Endothelial cell of umbilical vein (primary cell): Measurements from ENCODE around the gene S100P. TPM values are rescaled to one million over a fixed set of nuclear protein-coding genes. Genes with fewer than 3 reads are reported as not detected.
"Not testable (repeated sequence)": the region's sequence is repeated elsewhere in the genome, so short reads cannot be mapped to it uniquely, and the experiment has no call there.

Source experiments
- BruUV-seq: library from RNA; stranded (reverse); fragments of 400-500 nt; replicated peaks from 2 replicates; lab custom pipeline; 2021; lab: Mats Ljungman, UMichigan
- CTCF ChIA-PET: fragments of 300-600, 350-600 bp; sonication (Branson Sonifier 250); formaldehyde crosslinking; loops from one replicate; lab custom pipeline; 2021; ENCODE audit warnings: antibody characterized with exemption, inconsistent platforms; lab: Charles Lee
- POLR2A ChIA-PET: fragments of 300-600, 350-600 bp; sonication (Branson Sonifier 250); formaldehyde crosslinking; loops from one replicate; lab custom pipeline; 2021; ENCODE audit warnings: antibody characterized with exemption, inconsistent platforms; lab: Charles Lee
- DNase-seq: peaks from one replicate; pipeline ENCODE4 v3.0.0-alpha.2; 2011; ENCODE audit warnings: low read depth, low spot score
- FAIRE-seq: peaks from 2 replicates; lab custom pipeline; 2011; peaks lifted over from hg19 to GRCh38; lab: Jason Lieb, UNC
- H2AFZ ChIP-seq: 2 replicates; pipeline ENCODE4 v1.6.0; 2012; ENCODE audit warnings: low read depth, low read length, control low read depth, inconsistent platforms
- H3K27ac ChIP-seq: 2 replicates; pipeline ENCODE4 v1.5.1; 2011; ENCODE audit warnings: low read depth, mild to moderate bottlenecking, control low read depth, low read length, moderate library complexity; ENCODE audit not compliant: insufficient read depth
- H3K27me3 ChIP-seq, 2 experiments: 2 replicates each; pipeline versions ENCODE4 v1.6.0 to v1.6.1; 2011; ENCODE audit warnings: low read length in 2 of 2, mixed read lengths in 1 of 2; ENCODE audit not compliant: control insufficient read depth in 2 of 2, insufficient read depth in 2 of 2
- H3K36me3 ChIP-seq, 2 experiments: 2 replicates in 1 of 2; 3 replicates in 1 of 2; pipeline ENCODE4 v1.5.1; 2011; ENCODE audit warnings: low read length in 2 of 2, mild to moderate bottlenecking in 1 of 2, moderate library complexity in 1 of 2; ENCODE audit not compliant: control insufficient read depth in 2 of 2, insufficient read depth in 2 of 2; ENCODE audit errors: extremely low read depth in 1 of 2
- H3K4me1 ChIP-seq: 3 replicates; pipeline ENCODE4 v1.5.1; 2011; ENCODE audit warnings: mild to moderate bottlenecking, low read length; ENCODE audit not compliant: control insufficient read depth, insufficient read depth; ENCODE audit errors: extremely low read depth
- H3K4me2 ChIP-seq: 2 replicates; pipeline ENCODE4 v1.6.1; 2011; ENCODE audit warnings: low read length, control low read depth, mixed read lengths; ENCODE audit not compliant: insufficient read depth
- H3K4me3 ChIP-seq, 3 experiments: fragments of 200-600 bp in 1 of 3; sonication (generic), shearing (Covaris generic) in 1 of 3; replicated peaks in 1 of 3; 2 replicates each; pipeline ENCODE4 v1.5.1; 2011 to 2016; ENCODE audit warnings: control low read depth in 3 of 3, low read length in 3 of 3, mild to moderate bottlenecking in 2 of 3, inconsistent platforms in 1 of 3, low read depth in 1 of 3, moderate library complexity in 1 of 3; ENCODE audit not compliant: insufficient read depth in 1 of 3
- H3K79me2 ChIP-seq: 2 replicates; pipeline ENCODE4 v1.6.0; 2012; ENCODE audit warnings: low read length, inconsistent platforms; ENCODE audit not compliant: control insufficient read depth, insufficient read depth
- H3K9ac ChIP-seq: replicated peaks from 2 replicates; pipeline ENCODE3; 2011; ENCODE audit warnings: low read length, control low read depth; ENCODE audit not compliant: insufficient read depth; ENCODE audit errors: extremely low read depth
- H3K9me1 ChIP-seq: replicated peaks from 3 replicates; pipeline ENCODE4 v1.6.0; 2011; ENCODE audit warnings: mild to moderate bottlenecking, low read length; ENCODE audit not compliant: control insufficient read depth, insufficient read depth; ENCODE audit errors: extremely low read depth
- H3K9me3 ChIP-seq: replicated peaks from 2 replicates; pipeline ENCODE4 v1.5.1; 2012; ENCODE audit warnings: low read length, inconsistent platforms; ENCODE audit not compliant: control insufficient read depth, insufficient read depth
- H4K20me1 ChIP-seq: replicated peaks from 2 replicates; pipeline ENCODE3; 2011; ENCODE audit warnings: mild to moderate bottlenecking, low read length; ENCODE audit not compliant: control insufficient read depth, insufficient read depth; ENCODE audit errors: extremely low read depth
- CTCF ChIP-seq, 2 donors: IDR thresholded peaks; 1 replicate in 1 of 2; 2 replicates in 1 of 2; pipeline ENCODE4 v1.5.1; 2011; ENCODE audit warnings: low read length in 2 of 2, mild to moderate bottlenecking in 2 of 2, moderate library complexity in 2 of 2, control low read depth in 1 of 2, inconsistent platforms in 1 of 2, low read depth in 1 of 2; ENCODE audit not compliant: insufficient read depth in 1 of 2; ENCODE audit errors: extremely low read depth in 1 of 2
- GATA2 ChIP-seq: IDR thresholded peaks from 2 replicates; pipeline ENCODE4 v1.7.0; 2011; ENCODE audit warnings: low read depth, mild to moderate bottlenecking, moderate library complexity, mixed read lengths, low read length; ENCODE audit not compliant: insufficient read length, insufficient read depth
- JUN ChIP-seq: IDR thresholded peaks from 2 replicates; pipeline ENCODE4 v1.6.1; 2011; ENCODE audit warnings: borderline replicate concordance, low read depth; ENCODE audit not compliant: insufficient read length, insufficient read depth
- POLR2AphosphoS5 ChIP-seq: IDR thresholded peaks from 2 replicates; pipeline ENCODE4 v1.6.1; 2012; ENCODE audit warnings: low read depth, mild to moderate bottlenecking, control low read depth, low read length, moderate library complexity; ENCODE audit not compliant: insufficient read depth
- dilution Hi-C: fragments of 300-500 bp; cut with MboI; formaldehyde crosslinking; loops from one replicate; pipeline ENCODE4 v1.15.0; 2019; ENCODE audit warnings: low sequenced_read_pairs; ENCODE audit not compliant: extremely low pct_ligation_motif_present
- intact Hi-C: fragments of 100-400 bp; cut with micrococcal nuclease; formaldehyde crosslinking; loops from one replicate; pipeline ENCODE4 v1.10.0; 2022
- polyA plus RNA-seq, 4 experiments: library from polyadenylated mRNA; depleted of rRNA in 3 of 4; stranded (reverse) in 3 of 4; unstranded in 1 of 4; fragments of >200 nt; gene quantifications; 2 replicates each; pipeline versions ENCODE4 v1.2.1 to v1.2.3, GENCODE V29; 2011 to 2012; ENCODE audit warnings: missing spikeins in 1 of 4
- total RNA-seq: library from RNA; stranded (reverse); gene quantifications from 2 replicates; pipeline ENCODE4 v1.2.3, GENCODE V29; 2021

Gene S100P
- total and polyA plus RNA-seq, 2 donors (not counting 3 experiments of a cell fraction or from before 2014, with no cell fraction given) = not detected

GRCh38 chr4:6649216-6649615 lies 44.5 kb upstream of the S100P start:
- Histone ChIP-seq H3K27ac (no peak overlapping the region), H3K9ac (no peak overlapping the region), H3K9me1 (no peaks in the 10 kb centered on the region), H3K36me3 (no peaks in the 10 kb centered on the region), H3K27me3 (peaks cover 0 to 2% of the 10 kb centered on the region in 2 experiments), H3K4me3 (no peak overlapping the region), H3K4me1 (no peaks in the 10 kb centered on the region), H4K20me1 (no peaks in the 10 kb centered on the region), H2AFZ (no peak overlapping the region), H3K4me2 (no peak overlapping the region), H3K79me2 (no peaks in the 10 kb centered on the region), H3K9me3 (no peaks in the 10 kb centered on the region)
- POLR2A ChIA-PET = no interaction called here
- TF ChIP-seq POLR2AphosphoS5 (no peak), GATA2 (no peak), JUN (no peak), CTCF (IDR thresholded peaks at IDR 0.05; ENCODE audit: extremely low read depth in 1 of 2, insufficient read depth in 1 of 2, low read depth in 1 of 2, low read length in 2 of 2) (no peak)
- CTCF ChIA-PET = no interaction called here
- FAIRE-seq (no peak), DNase-seq (no peak)
- intact Hi-C loops (no loop called here), dilution Hi-C loops (no loop called here)
- BruUV-seq = no TSS peak

GRCh38 chr4:6654211-6654610 lies 39.5 kb upstream of the S100P start:
- H3K4me1 ChIP-seq, dilution Hi-C loops, H3K9me3 ChIP-seq, H3K36me3 ChIP-seq, H3K27me3 ChIP-seq, DNase-seq, H3K9me1 ChIP-seq, H3K4me3 ChIP-seq, BruUV-seq, CTCF ChIA-PET, H3K79me2 ChIP-seq, POLR2A ChIA-PET, H4K20me1 ChIP-seq, H2AFZ ChIP-seq, H3K4me2 ChIP-seq, intact Hi-C loops, H3K9ac ChIP-seq, H3K27ac ChIP-seq, FAIRE-seq: not testable (repeated sequence)

- H3K36me3 ChIP-seq, H3K27ac ChIP-seq, H3K9ac ChIP-seq, H3K79me2 ChIP-seq, H4K20me1 ChIP-seq, H2AFZ ChIP-seq, CTCF ChIA-PET, H3K9me1 ChIP-seq, BruUV-seq, H3K4me1 ChIP-seq, dilution Hi-C loops, intact Hi-C loops, H3K9me3 ChIP-seq, H3K4me3 ChIP-seq, DNase-seq, FAIRE-seq, H3K4me2 ChIP-seq, POLR2A ChIA-PET: not testable (repeated sequence)
- peaks cover 0 to 13% of the 10 kb centered on the region in 2 experiments for H3K27me3 ChIP-seq
Measured at GRCh38 chr4:6655291-6655690, 38.4 kb upstream of the S100P start.
